ENCODE results near the gene TSPAN17. TPM values are rescaled to one million over a fixed set of nuclear protein-coding genes. Genes with fewer than 3 reads are reported as not detected.

Gene TSPAN17
- total and polyA plus RNA-seq, 9 of the 15 experiments (the other 6 are each of a cell fraction or from before 2014, with no cell fraction given) = 0.73 to 58.3 (median 34.5) TPM

- no peak for TF ChIP-seq ZMIZ1 (IDR thresholded peaks at IDR 0.05; ENCODE audit: low read depth in 2 of 2, low read length in 2 of 2)
- TF ChIP-seq THRA (IDR thresholded peaks at IDR 0.05) = no peak
Observed at GRCh38 chr5:176625512-176625911, 21.8 kb upstream of the TSPAN17 start (continued).

GRCh38 chr5:176625966-176626875 lies 21.1 kb upstream of the TSPAN17 start:
- POLR2A ChIA-PET = interaction anchor here (1.0 to 1.1 kb wide), 2 partner anchors 10 to 21 kb away, joined by 3 read pairs; partner anchors contain the start of gene TSPAN17

More at GRCh38 chr5:176625966-176626875, 21.1 kb upstream of the TSPAN17 start:
- Histone ChIP-seq H3K79me2 (ENCODE audit: control insufficient read depth, insufficient read depth, low read length) (no peaks in the 10 kb centered on the region), H3K4me2 (ENCODE audit: insufficient read depth, low read length) (no peak overlapping the region), H4K20me1 (replicated peaks; ENCODE audit: control insufficient read depth, insufficient read depth, low read length) (peaks cover 16% of the 10 kb centered on the region; the same call in 1 of the 2 replicates), H3K27me3 (ENCODE audit: control insufficient read depth in 2 of 2, insufficient read depth in 2 of 2, low read length in 2 of 2) (peaks cover 39 to 77% of the 10 kb centered on the region in 2 experiments), H3K36me3 (ENCODE audit: control insufficient read depth, insufficient read depth, low read length) (no peaks in the 10 kb centered on the region), H3K9me3 (replicated peaks; ENCODE audit: control insufficient read depth, insufficient read depth, low read depth, low read length) (no peaks in the 10 kb centered on the region), H3K9ac (ENCODE audit: insufficient read depth in 1 of 2, low read depth in 2 of 2, low read length in 2 of 2) (no peak overlapping the region), H3K4me1 (replicated peaks in 1 of 2; ENCODE audit: control insufficient read depth in 2 of 2, insufficient read depth in 2 of 2, low read length in 2 of 2) (peaks cover 0 to 32% of the 10 kb centered on the region in 2 experiments; a peak in 4 of 5 replicates), H3K27ac (ENCODE audit: extremely low read depth, low read depth, low read length) (no peak overlapping the region), H3K4me3 (no peak overlapping the region), H2AFZ (ENCODE audit: low read depth, low read length) (no peak overlapping the region), H3K9me1 (ENCODE audit: control insufficient read depth, insufficient read depth, low read length) (no peaks in the 10 kb centered on the region)
- TF ChIP-seq EGR1 (conservative IDR thresholded peaks at IDR 0.05) (peak; percentile 37; the same call in 1 of the 2 replicates), CBFA2T3 (IDR thresholded peaks at IDR 0.05) (no peak)
- WGBS (ENCODE audit: insufficient coverage, low coverage, missing lambda C conversion rate) = 2% methylated on average over 20 of the region's 25 CpGs
- DNase-seq (ENCODE audit: extremely low read depth in 1 of 4, low spot score in 3 of 4) (no peak), FAIRE-seq (no peak), ATAC-seq (no peak)
- no TSS peak for BruUV-seq (replicated peaks)
- CTCF ChIA-PET (ENCODE audit: low intra/inter-chr PET ratio) = no interaction called here
- in situ Hi-C loops (cut with MboI) (no loop called here), intact Hi-C loops (cut with micrococcal nuclease) (no loop called here)
